Measurements from ENCODE around the gene SUMF1.
A peak's percentile ranks its signal among the peaks of the same experiment; 100 is the strongest.
"Not testable (repeated sequence)": the region's sequence is repeated elsewhere in the genome, so short reads cannot be mapped to it uniquely, and the experiment has no call there.

Gene SUMF1

GRCh38 chr3:4474683-4475490, 7.8 kb upstream of the SUMF1 start:
- no peak overlapping the region for H3K4me3 ChIP-seq (ENCODE audit: low read depth in 1 of 2, low read length in 2 of 2)
- H3K36me3 ChIP-seq (ENCODE audit: control insufficient read depth in 1 of 2, insufficient read depth in 2 of 2, low read length in 2 of 2) = no peaks in the 10 kb centered on the region
- H3K27me3 ChIP-seq (ENCODE audit: low read depth, low read length) = no peaks in the 10 kb centered on the region
- peak overlapping the region; percentile 19 for H3K27ac ChIP-seq (ENCODE audit: low read length)
- no peaks in the 10 kb centered on the region for H3K4me1 ChIP-seq (ENCODE audit: control insufficient read depth in 1 of 2, insufficient read depth in 2 of 2, low read length in 2 of 2)
- no peaks in the 10 kb centered on the region for H3K9me3 ChIP-seq (ENCODE audit: control insufficient read depth in 1 of 2, low read length in 2 of 2)

DNA sequence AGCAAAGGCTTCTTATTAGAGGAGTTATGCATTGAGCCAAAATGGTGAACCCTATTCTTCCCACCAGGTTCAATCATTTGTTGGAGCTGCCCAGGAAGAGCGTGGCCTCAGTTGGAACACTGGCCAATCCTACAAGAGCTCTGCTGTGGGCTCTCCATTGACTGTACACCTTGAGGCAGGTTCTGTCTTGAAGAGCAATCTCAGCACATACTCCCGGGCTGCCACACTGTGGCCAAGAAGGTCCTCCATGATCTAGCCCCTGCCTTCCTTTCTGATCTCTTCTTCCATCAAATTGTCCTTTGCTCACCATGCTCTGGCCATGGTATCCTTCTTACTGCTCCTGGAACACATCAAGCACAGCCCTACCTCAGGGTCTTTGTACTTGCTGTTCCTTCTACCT, 5.7 kb upstream of the SUMF1 start:
- H3K36me3 ChIP-seq (ENCODE audit: control insufficient read depth in 1 of 2, insufficient read depth in 2 of 2, low read length in 2 of 2) = no peaks in the 10 kb centered on the region
- no peak overlapping the region for H3K4me3 ChIP-seq (ENCODE audit: low read depth in 1 of 2, low read length in 2 of 2)

DNA sequence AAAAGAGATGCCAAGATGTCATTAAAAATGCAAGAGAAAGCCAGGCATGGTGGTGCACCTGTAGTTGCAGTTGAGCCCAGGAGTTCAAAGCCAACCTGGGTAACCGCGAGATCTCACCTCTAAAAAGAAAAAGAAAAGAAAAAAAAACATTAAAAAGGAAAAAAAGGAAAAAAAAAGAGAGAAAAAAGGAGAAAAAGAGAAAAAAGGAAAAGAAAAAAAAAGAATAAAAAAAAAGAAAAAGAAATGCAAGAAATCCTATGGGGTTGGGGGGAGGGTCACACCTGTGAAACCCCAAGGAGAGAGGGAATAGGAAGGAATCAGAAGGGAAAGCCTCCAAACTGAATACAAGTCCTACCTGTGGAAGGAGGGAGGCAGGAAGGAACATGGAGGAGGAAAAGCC, 5.2 kb upstream of the SUMF1 start:
- H3K27ac ChIP-seq (ENCODE audit: low read length) = no peak overlapping the region
- no peak overlapping the region for H3K4me3 ChIP-seq (ENCODE audit: low read depth in 1 of 2, low read length in 2 of 2)
- no peaks in the 10 kb centered on the region for H3K27me3 ChIP-seq (ENCODE audit: low read depth, low read length)
- H3K4me1 ChIP-seq (ENCODE audit: control insufficient read depth in 1 of 2, insufficient read depth in 2 of 2, low read length in 2 of 2) = no peaks in the 10 kb centered on the region
- no peaks in the 10 kb centered on the region for H3K36me3 ChIP-seq (ENCODE audit: control insufficient read depth in 1 of 2, insufficient read depth in 2 of 2, low read length in 2 of 2)
- no peaks in the 10 kb centered on the region for H3K9me3 ChIP-seq (ENCODE audit: control insufficient read depth in 1 of 2, low read length in 2 of 2)

More for the DNA sequence above, 5.7 kb upstream of the SUMF1 start:
- Histone ChIP-seq H3K4me1 (ENCODE audit: control insufficient read depth in 1 of 2, insufficient read depth in 2 of 2, low read length in 2 of 2) (no peaks in the 10 kb centered on the region), H3K27ac (ENCODE audit: low read length) (no peak overlapping the region), H3K9me3 (ENCODE audit: control insufficient read depth in 1 of 2, low read length in 2 of 2) (no peaks in the 10 kb centered on the region), H3K27me3 (ENCODE audit: low read depth, low read length) (no peaks in the 10 kb centered on the region)

DNA sequence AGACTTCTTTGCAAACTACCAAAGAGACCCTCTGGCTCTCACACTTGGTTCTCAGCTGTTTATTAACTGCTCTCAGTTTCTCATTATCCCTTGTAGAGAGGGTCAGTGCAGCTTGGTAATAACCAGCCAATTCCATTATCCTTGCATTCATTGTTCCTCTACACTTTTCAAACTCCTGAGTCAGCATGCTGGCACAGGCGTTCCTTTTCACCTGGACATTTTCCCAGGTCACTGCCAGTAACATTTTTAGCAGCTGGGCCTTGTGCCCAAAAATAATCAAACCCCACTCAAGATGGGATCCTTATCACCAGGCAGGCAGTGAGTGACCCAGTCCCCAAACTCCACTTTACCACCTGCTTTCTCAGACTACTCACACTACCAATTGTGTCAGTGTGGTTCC, 4.8 kb upstream of the SUMF1 start:
- Histone ChIP-seq H3K27ac (ENCODE audit: low read length) (no peak overlapping the region), H3K27me3 (ENCODE audit: low read depth, low read length) (no peaks in the 10 kb centered on the region), H3K36me3 (ENCODE audit: control insufficient read depth in 1 of 2, insufficient read depth in 2 of 2, low read length in 2 of 2) (no peaks in the 10 kb centered on the region), H3K9me3 (ENCODE audit: control insufficient read depth in 1 of 2, low read length in 2 of 2) (no peaks in the 10 kb centered on the region), H3K4me3 (ENCODE audit: low read depth in 1 of 2, low read length in 2 of 2) (no peak overlapping the region), H3K4me1 (ENCODE audit: control insufficient read depth in 1 of 2, insufficient read depth in 2 of 2, low read length in 2 of 2) (no peaks in the 10 kb centered on the region)

- Histone ChIP-seq H3K27ac (ENCODE audit: low read length) (peak overlapping the region; percentile 64), H3K4me3 (ENCODE audit: low read depth in 1 of 2, low read length in 2 of 2) (peak overlapping the region; percentile 89 to 100)
These were observed 426 bp upstream of the SUMF1 start for GRCh38 chr3:4467522-4467867.

DNA sequence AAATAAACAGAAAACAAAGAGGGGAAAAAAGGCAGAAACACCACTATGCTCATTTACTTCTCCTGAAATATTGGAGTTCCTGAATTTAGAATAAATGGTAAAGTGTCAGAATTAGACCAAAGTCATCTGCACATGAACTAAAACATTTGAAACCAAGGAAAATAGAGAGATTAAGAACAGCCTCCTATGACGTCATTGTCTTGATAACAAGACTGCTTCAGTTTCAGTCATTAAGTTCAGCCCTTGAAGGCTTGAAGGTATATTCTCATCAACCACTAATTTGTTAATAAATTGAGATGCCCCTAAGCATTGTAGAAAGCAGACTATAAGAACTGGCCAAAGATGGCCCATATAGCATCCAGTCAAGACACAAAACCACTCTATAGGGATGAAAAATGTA, 2.5 kb downstream of the SUMF1 start:
- Histone ChIP-seq H3K27me3 (ENCODE audit: low read depth, low read length) (no peaks in the 10 kb centered on the region), H3K9me3 (ENCODE audit: control insufficient read depth in 1 of 2, low read length in 2 of 2) (no peaks in the 10 kb centered on the region), H3K4me3 (ENCODE audit: low read depth in 1 of 2, low read length in 2 of 2) (no peak overlapping the region), H3K4me1 (ENCODE audit: control insufficient read depth in 1 of 2, insufficient read depth in 2 of 2, low read length in 2 of 2) (peaks cover 0 to 8% of the 10 kb centered on the region in 2 donors), H3K27ac (ENCODE audit: low read length) (no peak overlapping the region), H3K36me3 (ENCODE audit: control insufficient read depth in 1 of 2, insufficient read depth in 2 of 2, low read length in 2 of 2) (no peaks in the 10 kb centered on the region)

More at GRCh38 chr3:4467522-4467867, 426 bp upstream of the SUMF1 start:
- Histone ChIP-seq H3K9me3 (ENCODE audit: control insufficient read depth in 1 of 2, low read length in 2 of 2) (no peaks in the 10 kb centered on the region), H3K27me3 (ENCODE audit: low read depth, low read length) (no peaks in the 10 kb centered on the region), H3K4me1 (ENCODE audit: control insufficient read depth in 1 of 2, insufficient read depth in 2 of 2, low read length in 2 of 2) (peaks cover 0 to 8% of the 10 kb centered on the region in 2 donors), H3K36me3 (ENCODE audit: control insufficient read depth in 1 of 2, insufficient read depth in 2 of 2, low read length in 2 of 2) (no peaks in the 10 kb centered on the region)

GRCh38 chr3:4462369-4463040, 4.6 kb downstream of the SUMF1 start:
- H3K27me3 ChIP-seq (ENCODE audit: low read depth, low read length) = no peaks in the 10 kb centered on the region
- H3K4me3 ChIP-seq (ENCODE audit: low read depth in 1 of 2, low read length in 2 of 2) = no peak overlapping the region
- no peaks in the 10 kb centered on the region for H3K36me3 ChIP-seq (ENCODE audit: control insufficient read depth in 1 of 2, insufficient read depth in 2 of 2, low read length in 2 of 2)
- no peaks in the 10 kb centered on the region for H3K9me3 ChIP-seq (ENCODE audit: control insufficient read depth in 1 of 2, low read length in 2 of 2)
- no peak overlapping the region for H3K27ac ChIP-seq (ENCODE audit: low read length)
- H3K4me1 ChIP-seq (ENCODE audit: control insufficient read depth in 1 of 2, insufficient read depth in 2 of 2, low read length in 2 of 2) = peaks cover 0 to 8% of the 10 kb centered on the region in 2 donors

GRCh38 chr3:4461468-4462090, 5.5 kb downstream of the SUMF1 start:
- Histone ChIP-seq H3K27ac (ENCODE audit: low read length) (no peak overlapping the region), H3K4me3 (ENCODE audit: low read depth in 1 of 2, low read length in 2 of 2) (no peak overlapping the region), H3K4me1 (ENCODE audit: control insufficient read depth in 1 of 2, insufficient read depth in 2 of 2, low read length in 2 of 2) (peaks cover 0 to 7% of the 10 kb centered on the region in 2 donors), H3K9me3 (ENCODE audit: control insufficient read depth in 1 of 2, low read length in 2 of 2) (no peaks in the 10 kb centered on the region), H3K27me3 (ENCODE audit: low read depth, low read length) (no peaks in the 10 kb centered on the region), H3K36me3 (ENCODE audit: control insufficient read depth in 1 of 2, insufficient read depth in 2 of 2, low read length in 2 of 2) (no peaks in the 10 kb centered on the region)

- Histone ChIP-seq H3K9me3 (ENCODE audit: control insufficient read depth in 1 of 2, low read length in 2 of 2) (no peaks in the 10 kb centered on the region), H3K27me3 (ENCODE audit: low read depth, low read length) (no peaks in the 10 kb centered on the region), H3K27ac (ENCODE audit: low read length) (no peak overlapping the region), H3K36me3 (ENCODE audit: control insufficient read depth in 1 of 2, insufficient read depth in 2 of 2, low read length in 2 of 2) (no peaks in the 10 kb centered on the region), H3K4me1 (ENCODE audit: control insufficient read depth in 1 of 2, insufficient read depth in 2 of 2, low read length in 2 of 2) (no peaks in the 10 kb centered on the region), H3K4me3 (ENCODE audit: low read depth in 1 of 2, low read length in 2 of 2) (no peak overlapping the region)
These were observed 6.7 kb downstream of the SUMF1 start for GRCh38 chr3:4460334-4460733.

GRCh38 chr3:4458961-4459360, 8.1 kb downstream of the SUMF1 start:
- Histone ChIP-seq H3K36me3 (ENCODE audit: control insufficient read depth in 1 of 2, insufficient read depth in 2 of 2, low read length in 2 of 2) (no peaks in the 10 kb centered on the region), H3K9me3 (ENCODE audit: control insufficient read depth in 1 of 2, low read length in 2 of 2) (no peaks in the 10 kb centered on the region), H3K4me1 (ENCODE audit: control insufficient read depth in 1 of 2, insufficient read depth in 2 of 2, low read length in 2 of 2) (no peaks in the 10 kb centered on the region), H3K27me3 (ENCODE audit: low read depth, low read length) (no peaks in the 10 kb centered on the region), H3K4me3 (ENCODE audit: low read depth in 1 of 2, low read length in 2 of 2) (no peak overlapping the region), H3K27ac (ENCODE audit: low read length) (no peak overlapping the region)

GRCh38 chr3:4456780-4457179, 10.3 kb downstream of the SUMF1 start:
- H3K27ac ChIP-seq (ENCODE audit: low read length); H3K27me3 ChIP-seq (ENCODE audit: low read depth, low read length); H3K9me3 ChIP-seq (ENCODE audit: control insufficient read depth in 1 of 2, low read length in 2 of 2); H3K36me3 ChIP-seq (ENCODE audit: control insufficient read depth in 1 of 2, insufficient read depth in 2 of 2, low read length in 2 of 2); H3K4me3 ChIP-seq (ENCODE audit: low read depth in 1 of 2, low read length in 2 of 2); H3K4me1 ChIP-seq (ENCODE audit: control insufficient read depth in 1 of 2, insufficient read depth in 2 of 2, low read length in 2 of 2): not testable (repeated sequence)

All from muscle layer of duodenum (tissue), 2 donors.